Erythroblast (primary cell): Measurements from ENCODE around the gene NEXN.

Experiments
- GATA1 ChIP-seq: IDR thresholded peaks from 2 replicates; pipeline ENCODE4 v1.6.1; 2011; ENCODE audit warnings: low read depth, mild to moderate bottlenecking, control low read depth, low read length, moderate library complexity
- POLR2A ChIP-seq: IDR thresholded peaks from 2 replicates; pipeline ENCODE4 v1.6.1; 2011; ENCODE audit warnings: mild to moderate bottlenecking, low read length

- TF ChIP-seq GATA1 = no peak
- TF ChIP-seq POLR2A = no peak
Observed at GRCh38 chr1:77873461-77873860, 15.0 kb upstream of the NEXN start.
